ENCODE data around the gene HSPB8. TPM values are rescaled to one million over a fixed set of nuclear protein-coding genes. Genes with fewer than 3 reads are reported as not detected.
"Not testable (repeated sequence)": the region's sequence is repeated elsewhere in the genome, so short reads cannot be mapped to it uniquely, and the experiment has no call there.

The HSPB8 gene
- polyA plus RNA-seq, 1 of the 3 experiments (the other 2 are of a cell fraction), result 1.2 TPM

DNA sequence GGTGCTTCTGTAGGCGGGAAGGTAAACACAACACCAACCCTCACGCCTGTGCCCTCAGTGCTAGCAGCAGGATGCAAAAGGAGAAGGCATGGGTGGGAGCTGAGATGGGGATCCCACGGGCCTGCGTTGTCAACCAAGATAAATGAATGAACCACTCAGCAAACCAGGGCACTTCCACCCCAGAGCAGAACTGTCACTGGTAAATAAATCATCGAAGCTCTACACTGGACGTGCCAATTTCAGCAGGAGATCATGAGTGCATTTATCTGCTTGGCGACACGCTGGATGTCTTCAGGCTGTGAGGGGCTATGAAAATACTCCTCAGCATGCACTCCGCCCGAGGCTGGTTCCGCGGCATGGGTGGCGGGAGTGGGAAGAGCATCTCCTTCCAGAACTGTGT, 33.2 kb downstream of the HSPB8 start (continued):
- no peak for TF ChIP-seq GATA2 (CRISPR knock-in tag; IDR thresholded peaks at IDR 0.05)

DNA sequence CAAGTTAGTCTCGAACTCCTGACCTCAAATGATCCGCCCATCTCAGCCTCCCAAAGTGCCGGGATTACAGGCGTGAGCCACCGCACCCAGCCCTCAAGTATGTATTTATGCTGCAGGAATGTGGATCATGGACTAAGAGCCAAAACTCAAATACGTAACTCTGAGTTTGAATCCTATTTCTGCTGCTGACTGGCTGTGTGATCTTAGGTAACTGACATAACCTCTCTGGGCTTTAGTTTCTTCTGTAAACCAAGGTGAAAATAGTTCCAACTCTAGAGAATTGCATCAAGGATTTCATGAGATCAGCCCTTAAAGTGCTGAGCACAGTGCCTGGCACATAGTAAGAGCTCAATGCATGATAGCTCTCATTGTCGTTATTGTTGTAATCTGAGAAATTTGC, 37.4 kb downstream of the HSPB8 start:
- 59% methylated on average over 7 of the region's 7 CpGs for WGBS (ENCODE audit: low lambda C conversion rate)
- TF ChIP-seq, protein P1, sequence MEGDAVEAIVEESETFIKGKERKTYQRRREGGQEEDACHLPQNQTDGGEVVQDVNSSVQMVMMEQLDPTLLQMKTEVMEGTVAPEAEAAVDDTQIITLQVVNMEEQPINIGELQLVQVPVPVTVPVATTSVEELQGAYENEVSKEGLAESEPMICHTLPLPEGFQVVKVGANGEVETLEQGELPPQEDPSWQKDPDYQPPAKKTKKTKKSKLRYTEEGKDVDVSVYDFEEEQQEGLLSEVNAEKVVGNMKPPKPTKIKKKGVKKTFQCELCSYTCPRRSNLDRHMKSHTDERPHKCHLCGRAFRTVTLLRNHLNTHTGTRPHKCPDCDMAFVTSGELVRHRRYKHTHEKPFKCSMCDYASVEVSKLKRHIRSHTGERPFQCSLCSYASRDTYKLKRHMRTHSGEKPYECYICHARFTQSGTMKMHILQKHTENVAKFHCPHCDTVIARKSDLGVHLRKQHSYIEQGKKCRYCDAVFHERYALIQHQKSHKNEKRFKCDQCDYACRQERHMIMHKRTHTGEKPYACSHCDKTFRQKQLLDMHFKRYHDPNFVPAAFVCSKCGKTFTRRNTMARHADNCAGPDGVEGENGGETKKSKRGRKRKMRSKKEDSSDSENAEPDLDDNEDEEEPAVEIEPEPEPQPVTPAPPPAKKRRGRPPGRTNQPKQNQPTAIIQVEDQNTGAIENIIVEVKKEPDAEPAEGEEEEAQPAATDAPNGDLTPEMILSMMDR (IDR thresholded peaks at IDR 0.05), result no peak
- TF ChIP-seq RFX5 (IDR thresholded peaks at IDR 0.05; ENCODE audit: low read length), result no peak
- TF ChIP-seq JUND (IDR thresholded peaks at IDR 0.05), result no peak
- TF ChIP-seq, protein P2, sequence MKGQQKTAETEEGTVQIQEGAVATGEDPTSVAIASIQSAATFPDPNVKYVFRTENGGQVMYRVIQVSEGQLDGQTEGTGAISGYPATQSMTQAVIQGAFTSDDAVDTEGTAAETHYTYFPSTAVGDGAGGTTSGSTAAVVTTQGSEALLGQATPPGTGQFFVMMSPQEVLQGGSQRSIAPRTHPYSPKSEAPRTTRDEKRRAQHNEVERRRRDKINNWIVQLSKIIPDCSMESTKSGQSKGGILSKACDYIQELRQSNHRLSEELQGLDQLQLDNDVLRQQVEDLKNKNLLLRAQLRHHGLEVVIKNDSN (IDR thresholded peaks at IDR 0.05; ENCODE audit: borderline replicate concordance, low read depth), result no peak
- no peak for TF ChIP-seq TEAD4 (IDR thresholded peaks at IDR 0.05; ENCODE audit: borderline replicate concordance, insufficient read depth)
- no peak for TF ChIP-seq EP300 (IDR thresholded peaks at IDR 0.05; ENCODE audit: borderline replicate concordance in 1 of 2, low read depth in 1 of 2, low read length in 1 of 2)
- TF ChIP-seq EZH2phosphoT487 (IDR thresholded peaks at IDR 0.05; ENCODE audit: borderline replicate concordance, low read depth), result no peak
- no peak for TF ChIP-seq SMC3 (IDR thresholded peaks at IDR 0.05; ENCODE audit: low read depth, low read length)
- no peak for TF ChIP-seq POLR2AphosphoS5 (IDR thresholded peaks at IDR 0.05; ENCODE audit: low read depth, low read length)
- no peak for TF ChIP-seq RXRA (IDR thresholded peaks at IDR 0.05; ENCODE audit: borderline replicate concordance, low read depth)
- TF ChIP-seq NRF1 (IDR thresholded peaks at IDR 0.05; ENCODE audit: low read depth, low read length), result no peak
- no peak for TF ChIP-seq ELF1 (IDR thresholded peaks at IDR 0.05)
- no peak for TF ChIP-seq TCF12 (IDR thresholded peaks at IDR 0.05)
- TF ChIP-seq GABPA (IDR thresholded peaks at IDR 0.05; ENCODE audit: low read depth), result no peak
- TF ChIP-seq, protein P3, sequence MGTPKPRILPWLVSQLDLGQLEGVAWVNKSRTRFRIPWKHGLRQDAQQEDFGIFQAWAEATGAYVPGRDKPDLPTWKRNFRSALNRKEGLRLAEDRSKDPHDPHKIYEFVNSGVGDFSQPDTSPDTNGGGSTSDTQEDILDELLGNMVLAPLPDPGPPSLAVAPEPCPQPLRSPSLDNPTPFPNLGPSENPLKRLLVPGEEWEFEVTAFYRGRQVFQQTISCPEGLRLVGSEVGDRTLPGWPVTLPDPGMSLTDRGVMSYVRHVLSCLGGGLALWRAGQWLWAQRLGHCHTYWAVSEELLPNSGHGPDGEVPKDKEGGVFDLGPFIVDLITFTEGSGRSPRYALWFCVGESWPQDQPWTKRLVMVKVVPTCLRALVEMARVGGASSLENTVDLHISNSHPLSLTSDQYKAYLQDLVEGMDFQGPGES (IDR thresholded peaks at IDR 0.05; ENCODE audit: low read depth, low read length), result no peak
- TF ChIP-seq, protein P4, sequence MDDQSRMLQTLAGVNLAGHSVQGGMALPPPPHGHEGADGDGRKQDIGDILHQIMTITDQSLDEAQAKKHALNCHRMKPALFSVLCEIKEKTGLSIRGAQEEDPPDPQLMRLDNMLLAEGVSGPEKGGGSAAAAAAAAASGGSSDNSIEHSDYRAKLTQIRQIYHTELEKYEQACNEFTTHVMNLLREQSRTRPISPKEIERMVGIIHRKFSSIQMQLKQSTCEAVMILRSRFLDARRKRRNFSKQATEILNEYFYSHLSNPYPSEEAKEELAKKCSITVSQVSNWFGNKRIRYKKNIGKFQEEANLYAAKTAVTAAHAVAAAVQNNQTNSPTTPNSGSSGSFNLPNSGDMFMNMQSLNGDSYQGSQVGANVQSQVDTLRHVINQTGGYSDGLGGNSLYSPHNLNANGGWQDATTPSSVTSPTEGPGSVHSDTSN (IDR thresholded peaks at IDR 0.05), result no peak
- no peak for TF ChIP-seq NFIC (IDR thresholded peaks at IDR 0.05; ENCODE audit: borderline replicate concordance)
- TF ChIP-seq RCOR1 (IDR thresholded peaks at IDR 0.05; ENCODE audit: low read length), result no peak
- TF ChIP-seq, protein P5, sequence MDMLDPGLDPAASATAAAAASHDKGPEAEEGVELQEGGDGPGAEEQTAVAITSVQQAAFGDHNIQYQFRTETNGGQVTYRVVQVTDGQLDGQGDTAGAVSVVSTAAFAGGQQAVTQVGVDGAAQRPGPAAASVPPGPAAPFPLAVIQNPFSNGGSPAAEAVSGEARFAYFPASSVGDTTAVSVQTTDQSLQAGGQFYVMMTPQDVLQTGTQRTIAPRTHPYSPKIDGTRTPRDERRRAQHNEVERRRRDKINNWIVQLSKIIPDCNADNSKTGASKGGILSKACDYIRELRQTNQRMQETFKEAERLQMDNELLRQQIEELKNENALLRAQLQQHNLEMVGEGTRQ (IDR thresholded peaks at IDR 0.05; ENCODE audit: borderline replicate concordance, low read depth, low read length), result no peak
- no peak for TF ChIP-seq CHD2 (IDR thresholded peaks at IDR 0.05; ENCODE audit: low read length, partially characterized antibody)
- Histone ChIP-seq H4K20me1 (ENCODE audit: insufficient read depth) (no peaks in the 10 kb centered on the region), H3K27ac (ENCODE audit: low read depth in 2 of 2, low read length in 1 of 2) (no peak overlapping the region), H3K36me3 (replicated peaks in 1 of 2; ENCODE audit: control insufficient read depth in 1 of 2, insufficient read depth in 2 of 2, low read length in 1 of 2) (no peaks in the 10 kb centered on the region), H3K9ac (no peak overlapping the region), H3K27me3 (ENCODE audit: insufficient read depth) (no peaks in the 10 kb centered on the region), H3K79me2 (ENCODE audit: insufficient read depth) (no peaks in the 10 kb centered on the region), H3K9me3 (no peaks in the 10 kb centered on the region), H3F3A (replicated peaks; ENCODE audit: insufficient read depth) (no peaks in the 10 kb centered on the region), H3K4me3 (ENCODE audit: low read depth in 2 of 2, low read length in 1 of 2) (no peak overlapping the region), H2AFZ (ENCODE audit: low read depth) (no peak overlapping the region), H3K9me2 (no peaks in the 10 kb centered on the region), H3K4me2 (no peak overlapping the region), H3K4me1 (ENCODE audit: control insufficient read depth in 1 of 2, insufficient read depth in 2 of 2, low read depth in 1 of 2, low read length in 1 of 2) (no peaks in the 10 kb centered on the region)
- DNase-seq, result no peak
- CTCF ChIA-PET, result interaction anchor here (0.7 to 1.0 kb wide), 2 partner anchors 18 to 197 kb away, joined by 3 read pairs; no protein-coding TSS in a partner anchor
- POLR2A ChIA-PET, result no interaction called here

DNA sequence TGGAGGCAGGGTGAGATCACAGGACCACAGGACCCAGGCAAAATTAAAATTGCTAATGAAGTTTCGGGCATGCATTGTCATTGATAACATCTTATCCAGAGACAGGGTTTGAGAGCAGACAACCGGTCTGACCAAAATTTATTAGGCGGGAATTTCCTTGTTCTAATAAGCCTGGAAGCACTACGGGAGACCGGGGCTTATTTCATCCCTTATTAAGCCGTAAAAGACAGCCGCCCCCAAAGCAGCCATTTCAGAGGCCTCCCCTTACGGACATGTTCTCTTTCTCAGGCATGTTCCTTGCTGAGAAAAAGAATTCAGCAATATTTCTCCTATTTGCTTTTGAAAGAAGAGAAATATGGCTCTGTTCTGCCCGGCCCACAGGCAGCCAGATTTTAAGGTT, 40.1 kb downstream of the HSPB8 start:
- H3K27ac ChIP-seq (ENCODE audit: low read depth in 2 of 2, low read length in 1 of 2); H2AFZ ChIP-seq (ENCODE audit: low read depth); H3K9me2 ChIP-seq; H3K36me3 ChIP-seq (replicated peaks in 1 of 2; ENCODE audit: control insufficient read depth in 1 of 2, insufficient read depth in 2 of 2, low read length in 1 of 2); H3K9me3 ChIP-seq; DNase-seq; H3K4me3 ChIP-seq (ENCODE audit: low read depth in 2 of 2, low read length in 1 of 2); POLR2A ChIA-PET; H3F3A ChIP-seq (replicated peaks; ENCODE audit: insufficient read depth); H4K20me1 ChIP-seq (ENCODE audit: insufficient read depth); H3K4me2 ChIP-seq; H3K27me3 ChIP-seq (ENCODE audit: insufficient read depth); CTCF ChIA-PET; H3K79me2 ChIP-seq (ENCODE audit: insufficient read depth); H3K9ac ChIP-seq; H3K4me1 ChIP-seq (ENCODE audit: control insufficient read depth in 1 of 2, insufficient read depth in 2 of 2, low read depth in 1 of 2, low read length in 1 of 2): not testable (repeated sequence)
- WGBS (ENCODE audit: low lambda C conversion rate), result 44% methylated on average over 9 of the region's 9 CpGs

Data from SK-N-SH (cell line).